HG02885 (cell line): ENCODE data around the gene CASP3.

ENCODE experiments used
- ATAC-seq: cut with Tn5 transposase; IDR thresholded peaks from one replicate; pipeline ENCODE4 v1.9.1; 2021; ENCODE audit warnings: mild to moderate bottlenecking; ENCODE audit not compliant: unreplicated experiment, poor library complexity

The CASP3 gene

GRCh38 chr4:184649026-184649970 lies at the start of gene CASP3, which contains the start of gene PRIMPOL:
CASP3 (minus strand) TSS chr4:184649447; CDS start chr4:184638453, 10,994 bp downstream.
PRIMPOL (plus strand) TSS chr4:184649738; CDS start chr4:184657141, 7,403 bp downstream.
- peak; percentile 86 for ATAC-seq

- ATAC-seq: no peak
These were observed 48.7 kb upstream of the CASP3 start for GRCh38 chr4:184697956-184698355.

GRCh38 chr4:184695178-184695896 lies 46.1 kb upstream of the CASP3 start:
- ATAC-seq: no peak

- ATAC-seq: no peak
These were observed 45.2 kb upstream of the CASP3 start for GRCh38 chr4:184694412-184694956.

GRCh38 chr4:184693056-184693455 lies 43.8 kb upstream of the CASP3 start:
- no peak for ATAC-seq

- no peak for ATAC-seq
These were observed 40.4 kb upstream of the CASP3 start for GRCh38 chr4:184689681-184690080.

GRCh38 chr4:184688447-184688846 lies 39.2 kb upstream of the CASP3 start:
- no peak for ATAC-seq

- ATAC-seq: no peak
These were observed 38.8 kb upstream of the CASP3 start for GRCh38 chr4:184688005-184688404.

- no peak for ATAC-seq
These were observed 35.4 kb upstream of the CASP3 start for GRCh38 chr4:184684491-184685189.

- no peak for ATAC-seq
These were observed 32.7 kb upstream of the CASP3 start for GRCh38 chr4:184681916-184682315.

- ATAC-seq: no peak
These were observed 31.5 kb upstream of the CASP3 start for GRCh38 chr4:184680698-184681097.

- ATAC-seq: no peak
These were observed 26.7 kb upstream of the CASP3 start for GRCh38 chr4:184675821-184676492.

- no peak for ATAC-seq
These were observed 25.8 kb upstream of the CASP3 start for GRCh38 chr4:184675018-184675417.

GRCh38 chr4:184674011-184674410 lies 24.8 kb upstream of the CASP3 start:
- ATAC-seq: no peak

GRCh38 chr4:184672741-184673140 lies 23.5 kb upstream of the CASP3 start:
- no peak for ATAC-seq

GRCh38 chr4:184671101-184671500 lies 21.9 kb upstream of the CASP3 start:
- ATAC-seq: no peak

- ATAC-seq: no peak
These were observed 20.0 kb upstream of the CASP3 start for GRCh38 chr4:184669251-184669650.

- ATAC-seq: no peak
These were observed 19.4 kb upstream of the CASP3 start for GRCh38 chr4:184668511-184669114.

- ATAC-seq: no peak
These were observed 18.8 kb upstream of the CASP3 start for GRCh38 chr4:184668096-184668495.
